ENCODE data around the gene KCNN3. TPM values are rescaled to one million over a fixed set of nuclear protein-coding genes. Genes with fewer than 3 reads are reported as not detected.
"Not testable (repeated sequence)": the region's sequence is repeated elsewhere in the genome, so short reads cannot be mapped to it uniquely, and the experiment has no call there.

The KCNN3 gene
- total RNA-seq, 5 donors from 2014 or later (not counting 1 experiment from before 2014, with no cell fraction given): 0.03 to 0.23 (median 0.18) TPM

DNA sequence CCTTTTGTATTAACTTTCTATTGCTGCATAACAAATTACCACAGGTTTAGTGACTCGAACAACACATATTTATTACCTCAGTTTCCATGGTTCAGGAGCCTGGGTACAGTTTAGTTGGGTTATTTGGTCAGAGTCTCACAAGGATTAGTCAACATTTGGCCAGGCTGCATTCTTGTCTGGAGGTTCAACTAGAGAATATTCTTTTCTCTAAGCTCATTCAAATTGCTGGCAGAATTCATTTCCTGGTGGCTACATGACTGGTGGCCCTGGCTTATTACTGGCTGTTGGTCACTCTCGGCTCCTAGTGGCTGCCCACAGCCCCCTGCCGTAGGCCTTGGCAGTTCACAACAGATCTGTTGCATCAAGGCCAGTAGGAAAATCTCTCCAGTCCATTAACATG is 181.0 kb downstream of the KCNN3 start:
- Histone ChIP-seq H3K9me3 (no peaks in the 10 kb centered on the region), H3K36me3 (ENCODE audit: control insufficient read depth in 2 of 2, extremely low read depth in 1 of 2, insufficient read depth in 1 of 2, low read length in 1 of 2) (no peaks in the 10 kb centered on the region), H3K4me1 (ENCODE audit: control insufficient read depth in 1 of 2, extremely low read depth in 1 of 2, insufficient read depth in 2 of 2, low read length in 2 of 2) (no peaks in the 10 kb centered on the region), H3K4me3 (ENCODE audit: control insufficient read depth in 1 of 2, extremely low read depth in 1 of 2, low read length in 1 of 2) (no peak overlapping the region), H3K27ac (ENCODE audit: low read length) (no peak overlapping the region), H3K27me3 (replicated peaks in 1 of 2; ENCODE audit: control insufficient read depth in 2 of 2, extremely low read depth in 1 of 2, insufficient read depth in 2 of 2, low read length in 1 of 2) (peaks cover 0 to 3% of the 10 kb centered on the region in 2 experiments)
- ChIA-PET POLR2A (no interaction called here), CTCF (no interaction called here)
- Mint-ChIP-seq H3K27ac (no peak overlapping the region), H3K4me3 (no peak overlapping the region), H3K9me3 (no peaks in the 10 kb centered on the region), H3K4me1 (no peaks in the 10 kb centered on the region), H3K27me3 (peaks cover 0 to 4% of the 10 kb centered on the region in 2 donors), H3K36me3 (no peaks in the 10 kb centered on the region)
- WGBS (ENCODE audit: insufficient coverage): no CpG with 5 or more reads among the region's 3 CpGs
- ATAC-seq (replicated peaks in 1 of 4) (no peak), DNase-seq (no peak)

DNA sequence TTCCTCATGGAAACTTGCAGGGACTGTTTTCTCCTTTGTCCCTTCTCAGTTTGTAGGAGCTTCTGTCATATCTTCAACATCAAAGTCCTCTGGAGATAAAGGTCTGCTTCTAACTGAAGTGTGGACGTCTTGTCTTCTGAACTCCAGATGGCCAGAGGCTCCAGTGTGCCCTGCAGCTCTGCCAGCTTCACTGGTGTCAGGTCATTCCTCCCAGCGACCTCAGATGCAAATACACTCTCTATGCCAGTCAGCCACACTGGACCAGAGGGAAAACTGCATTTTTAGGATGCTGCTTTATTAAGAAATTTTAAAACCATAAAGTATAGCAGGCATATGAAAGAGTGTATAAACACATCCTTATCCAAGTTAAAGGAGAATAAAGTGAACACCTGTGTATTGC is 183.6 kb downstream of the KCNN3 start:
- 14% methylated on average over 2 of the region's 2 CpGs for WGBS (ENCODE audit: insufficient coverage)
- ATAC-seq (replicated peaks in 1 of 4) (no peak), DNase-seq (no peak)
- POLR2A ChIA-PET: no interaction called here
- Histone ChIP-seq H3K9me3 (no peaks in the 10 kb centered on the region), H3K4me1 (ENCODE audit: control insufficient read depth in 1 of 2, extremely low read depth in 1 of 2, insufficient read depth in 2 of 2, low read length in 2 of 2) (no peaks in the 10 kb centered on the region), H3K27me3 (replicated peaks in 1 of 2; ENCODE audit: control insufficient read depth in 2 of 2, extremely low read depth in 1 of 2, insufficient read depth in 2 of 2, low read length in 1 of 2) (peaks cover 0 to 9% of the 10 kb centered on the region in 2 experiments), H3K4me3 (ENCODE audit: control insufficient read depth in 1 of 2, extremely low read depth in 1 of 2, low read length in 1 of 2) (no peak overlapping the region), H3K27ac (ENCODE audit: low read length) (no peak overlapping the region), H3K36me3 (ENCODE audit: control insufficient read depth in 2 of 2, extremely low read depth in 1 of 2, insufficient read depth in 1 of 2, low read length in 1 of 2) (no peaks in the 10 kb centered on the region)
- CTCF ChIA-PET: no interaction called here
- no peaks in the 10 kb centered on the region for H3K9me3 Mint-ChIP-seq
- no peaks in the 10 kb centered on the region for H3K36me3 Mint-ChIP-seq
- no peak overlapping the region for H3K4me3 Mint-ChIP-seq
- H3K27me3 Mint-ChIP-seq: peaks cover 5% of the 10 kb centered on the region in 2 donors
- H3K4me1 Mint-ChIP-seq: no peaks in the 10 kb centered on the region
- H3K27ac Mint-ChIP-seq: no peak overlapping the region

GRCh38 chr1:154683820-154684219 is 186.3 kb downstream of the KCNN3 start:
- ChIA-PET POLR2A (no interaction called here), CTCF (no interaction called here)
- H3K27me3 Mint-ChIP-seq: peaks cover 4 to 5% of the 10 kb centered on the region in 2 donors
- H3K27ac Mint-ChIP-seq: no peak overlapping the region
- H3K9me3 ChIP-seq: no peaks in the 10 kb centered on the region
- WGBS (ENCODE audit: insufficient coverage): 92% methylated on average over 3 of the region's 4 CpGs
- H3K4me3 ChIP-seq (ENCODE audit: control insufficient read depth in 1 of 2, extremely low read depth in 1 of 2, low read length in 1 of 2): no peak overlapping the region
- H3K36me3 Mint-ChIP-seq: no peaks in the 10 kb centered on the region
- peaks cover 0 to 8% of the 10 kb centered on the region in 2 experiments for H3K27me3 ChIP-seq (replicated peaks in 1 of 2; ENCODE audit: control insufficient read depth in 2 of 2, extremely low read depth in 1 of 2, insufficient read depth in 2 of 2, low read length in 1 of 2)
- ATAC-seq (replicated peaks in 1 of 4) (no peak), DNase-seq (no peak)
- H3K27ac ChIP-seq (ENCODE audit: low read length): no peak overlapping the region
- H3K9me3 Mint-ChIP-seq: no peaks in the 10 kb centered on the region
- H3K4me1 ChIP-seq (ENCODE audit: control insufficient read depth in 1 of 2, extremely low read depth in 1 of 2, insufficient read depth in 2 of 2, low read length in 2 of 2): no peaks in the 10 kb centered on the region
- H3K4me1 Mint-ChIP-seq: no peaks in the 10 kb centered on the region
- H3K36me3 ChIP-seq (ENCODE audit: control insufficient read depth in 2 of 2, extremely low read depth in 1 of 2, insufficient read depth in 1 of 2, low read length in 1 of 2): no peaks in the 10 kb centered on the region
- no peak overlapping the region for H3K4me3 Mint-ChIP-seq

DNA sequence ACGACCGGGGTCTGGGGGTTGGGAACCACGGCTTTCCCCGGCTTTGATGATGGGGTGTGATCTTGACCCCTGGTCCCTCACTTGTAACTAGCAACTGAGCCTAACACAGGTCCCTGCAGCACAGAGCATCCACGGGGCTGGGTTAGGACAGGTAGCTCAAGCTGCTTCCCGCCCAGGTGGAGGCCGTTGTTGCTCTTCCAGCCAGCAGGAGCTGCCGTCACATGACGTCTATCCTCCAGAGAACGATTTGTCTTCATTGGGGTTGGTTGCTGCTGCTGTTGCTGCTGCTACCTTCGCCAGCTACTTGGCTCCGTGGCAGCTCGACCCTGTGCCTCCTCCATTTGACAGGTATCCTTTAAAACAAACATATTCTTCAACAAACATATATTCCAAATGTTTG is 187.8 kb downstream of the KCNN3 start:
- H3K4me1 ChIP-seq (ENCODE audit: control insufficient read depth in 1 of 2, extremely low read depth in 1 of 2, insufficient read depth in 2 of 2, low read length in 2 of 2): no peaks in the 10 kb centered on the region
- no peaks in the 10 kb centered on the region for H3K36me3 Mint-ChIP-seq
- no peak overlapping the region for H3K4me3 Mint-ChIP-seq
- DNase-seq (no peak), ATAC-seq (replicated peaks in 1 of 4) (no peak)
- CTCF ChIA-PET: no interaction called here
- H3K9me3 ChIP-seq: no peaks in the 10 kb centered on the region
- POLR2A ChIA-PET: no interaction called here
- peaks cover 0 to 8% of the 10 kb centered on the region in 2 experiments for H3K27me3 ChIP-seq (replicated peaks in 1 of 2; ENCODE audit: control insufficient read depth in 2 of 2, extremely low read depth in 1 of 2, insufficient read depth in 2 of 2, low read length in 1 of 2)
- no peaks in the 10 kb centered on the region for H3K36me3 ChIP-seq (ENCODE audit: control insufficient read depth in 2 of 2, extremely low read depth in 1 of 2, insufficient read depth in 1 of 2, low read length in 1 of 2)
- no peak overlapping the region for H3K27ac Mint-ChIP-seq
- no peaks in the 10 kb centered on the region for H3K4me1 Mint-ChIP-seq
- H3K27me3 Mint-ChIP-seq: peaks cover 3 to 5% of the 10 kb centered on the region in 2 donors
- H3K4me3 ChIP-seq (ENCODE audit: control insufficient read depth in 1 of 2, extremely low read depth in 1 of 2, low read length in 1 of 2): no peak overlapping the region
- 71% methylated on average over 11 of the region's 13 CpGs for WGBS (ENCODE audit: insufficient coverage)
- no peak overlapping the region for H3K27ac ChIP-seq (ENCODE audit: low read length)
- no peaks in the 10 kb centered on the region for H3K9me3 Mint-ChIP-seq

- H3K27ac ChIP-seq (ENCODE audit: low read length); H3K27ac Mint-ChIP-seq; H3K9me3 ChIP-seq; H3K36me3 ChIP-seq (ENCODE audit: control insufficient read depth in 2 of 2, extremely low read depth in 1 of 2, insufficient read depth in 1 of 2, low read length in 1 of 2); DNase-seq; H3K4me1 Mint-ChIP-seq; H3K27me3 ChIP-seq (replicated peaks in 1 of 2; ENCODE audit: control insufficient read depth in 2 of 2, extremely low read depth in 1 of 2, insufficient read depth in 2 of 2, low read length in 1 of 2); ATAC-seq (replicated peaks in 1 of 4); H3K4me1 ChIP-seq (ENCODE audit: control insufficient read depth in 1 of 2, extremely low read depth in 1 of 2, insufficient read depth in 2 of 2, low read length in 2 of 2); H3K4me3 Mint-ChIP-seq; H3K27me3 Mint-ChIP-seq; H3K9me3 Mint-ChIP-seq; H3K36me3 Mint-ChIP-seq; POLR2A ChIA-PET; H3K4me3 ChIP-seq (ENCODE audit: control insufficient read depth in 1 of 2, extremely low read depth in 1 of 2, low read length in 1 of 2): not testable (repeated sequence)
- no CpG with 5 or more reads among the region's 27 CpGs for WGBS (ENCODE audit: insufficient coverage)
- CTCF ChIA-PET: interaction anchor here in 1 of 2 donors (0.6 kb wide), 1 partner anchor 13 kb away, joined by 3 read pairs; no protein-coding TSS in a partner anchor
Observed at GRCh38 chr1:154677844-154678243, 192.2 kb downstream of the KCNN3 start.

GRCh38 chr1:154676847-154677246 is 193.2 kb downstream of the KCNN3 start:
- H3K27ac ChIP-seq (ENCODE audit: low read length); H3K4me3 ChIP-seq (ENCODE audit: control insufficient read depth in 1 of 2, extremely low read depth in 1 of 2, low read length in 1 of 2); H3K27me3 ChIP-seq (replicated peaks in 1 of 2; ENCODE audit: control insufficient read depth in 2 of 2, extremely low read depth in 1 of 2, insufficient read depth in 2 of 2, low read length in 1 of 2); H3K9me3 ChIP-seq; H3K4me1 Mint-ChIP-seq; DNase-seq; H3K4me3 Mint-ChIP-seq; H3K4me1 ChIP-seq (ENCODE audit: control insufficient read depth in 1 of 2, extremely low read depth in 1 of 2, insufficient read depth in 2 of 2, low read length in 2 of 2); H3K27me3 Mint-ChIP-seq; H3K27ac Mint-ChIP-seq; H3K9me3 Mint-ChIP-seq; POLR2A ChIA-PET; ATAC-seq (replicated peaks in 1 of 4); H3K36me3 ChIP-seq (ENCODE audit: control insufficient read depth in 2 of 2, extremely low read depth in 1 of 2, insufficient read depth in 1 of 2, low read length in 1 of 2); CTCF ChIA-PET; H3K36me3 Mint-ChIP-seq: not testable (repeated sequence)
- WGBS (ENCODE audit: insufficient coverage): 67% methylated on average over 1 of the region's 2 CpGs

DNA sequence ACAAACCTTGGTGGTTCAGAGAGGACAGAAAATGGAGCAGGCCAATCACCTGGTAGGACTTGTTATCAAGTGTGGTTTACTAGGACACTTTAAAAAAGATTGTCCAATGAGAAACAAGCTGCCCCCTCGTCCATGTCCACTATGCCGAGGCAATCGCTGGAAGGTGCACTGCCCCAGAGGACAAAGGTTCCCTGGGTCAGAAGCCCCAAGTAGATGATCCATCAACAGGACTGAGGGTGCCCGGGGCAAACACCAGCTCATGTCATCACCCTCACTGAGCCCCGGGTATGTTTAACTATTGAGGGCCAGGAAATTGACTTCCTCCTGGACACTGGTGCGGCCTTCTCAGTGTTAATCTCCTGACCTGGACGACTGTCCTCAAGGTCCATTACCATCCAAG is 195.6 kb downstream of the KCNN3 start:
- H3K36me3 Mint-ChIP-seq; H3K27ac ChIP-seq (ENCODE audit: low read length); H3K4me1 Mint-ChIP-seq; H3K9me3 ChIP-seq; CTCF ChIA-PET; H3K9me3 Mint-ChIP-seq; POLR2A ChIA-PET; H3K4me3 ChIP-seq (ENCODE audit: control insufficient read depth in 1 of 2, extremely low read depth in 1 of 2, low read length in 1 of 2); H3K27ac Mint-ChIP-seq; H3K27me3 ChIP-seq (replicated peaks in 1 of 2; ENCODE audit: control insufficient read depth in 2 of 2, extremely low read depth in 1 of 2, insufficient read depth in 2 of 2, low read length in 1 of 2); H3K36me3 ChIP-seq (ENCODE audit: control insufficient read depth in 2 of 2, extremely low read depth in 1 of 2, insufficient read depth in 1 of 2, low read length in 1 of 2); H3K4me1 ChIP-seq (ENCODE audit: control insufficient read depth in 1 of 2, extremely low read depth in 1 of 2, insufficient read depth in 2 of 2, low read length in 2 of 2); H3K4me3 Mint-ChIP-seq; DNase-seq; H3K27me3 Mint-ChIP-seq; ATAC-seq (replicated peaks in 1 of 4): not testable (repeated sequence)
- WGBS (ENCODE audit: insufficient coverage): no CpG with 5 or more reads among the region's 7 CpGs
